GM21786 (cell line): ENCODE results near the gene LCP1.

ENCODE experiments used
- ATAC-seq: cut with Tn5 transposase; IDR thresholded peaks from one replicate; pipeline ENCODE4 v1.9.1; 2021; ENCODE audit not compliant: unreplicated experiment

LCP1 gene

DNA sequence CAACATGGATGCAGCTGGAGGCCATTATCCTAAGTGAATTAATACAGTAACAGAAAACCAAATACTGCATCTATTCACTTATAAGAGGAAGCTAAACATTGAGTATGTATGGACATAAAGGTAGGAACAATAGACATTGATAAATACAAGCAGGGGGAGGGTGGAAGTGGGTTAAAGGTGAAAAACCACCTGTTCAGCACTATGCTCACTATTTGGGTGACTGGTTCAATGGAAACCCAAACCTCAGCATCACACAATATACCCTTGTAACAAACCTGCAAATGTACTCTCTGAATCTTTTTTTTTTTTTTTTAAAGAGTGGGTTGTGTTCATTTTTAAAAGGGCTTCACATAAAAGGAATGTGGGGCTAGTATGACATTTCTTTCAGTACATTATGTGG, 50.3 kb downstream of the LCP1 start:
- ATAC-seq, result no peak

DNA sequence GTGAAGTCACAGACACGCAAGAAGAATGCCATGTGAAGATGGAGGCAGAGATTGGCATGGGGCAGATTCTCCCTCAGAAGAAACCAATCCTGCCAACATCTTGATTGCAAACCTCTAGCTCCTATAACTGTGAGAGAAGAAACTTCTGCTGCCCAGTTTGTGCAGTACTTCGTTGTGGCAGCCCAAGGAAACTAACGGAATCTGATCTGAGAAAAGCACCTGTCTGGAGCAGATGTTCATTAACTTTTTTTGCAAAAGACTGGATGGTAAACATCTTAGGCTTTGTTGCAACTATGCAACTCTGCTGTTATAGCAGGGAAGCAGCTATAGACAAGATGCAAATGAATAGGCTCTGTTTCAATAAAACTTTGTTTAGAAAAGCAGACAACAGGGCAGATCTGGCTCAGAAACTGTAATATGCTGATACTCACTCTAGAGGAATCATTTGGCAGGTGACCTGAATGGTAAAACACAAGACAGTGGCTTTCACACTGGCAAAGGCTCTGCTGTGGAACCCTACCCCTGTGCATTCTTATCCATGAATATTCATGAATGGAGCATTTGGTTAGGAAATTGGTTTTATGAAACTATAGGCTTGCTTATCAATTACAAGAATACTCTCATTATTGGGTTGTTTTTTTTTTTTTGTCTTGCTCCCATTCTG, 51.9 kb downstream of the LCP1 start:
- ATAC-seq, result no peak

DNA sequence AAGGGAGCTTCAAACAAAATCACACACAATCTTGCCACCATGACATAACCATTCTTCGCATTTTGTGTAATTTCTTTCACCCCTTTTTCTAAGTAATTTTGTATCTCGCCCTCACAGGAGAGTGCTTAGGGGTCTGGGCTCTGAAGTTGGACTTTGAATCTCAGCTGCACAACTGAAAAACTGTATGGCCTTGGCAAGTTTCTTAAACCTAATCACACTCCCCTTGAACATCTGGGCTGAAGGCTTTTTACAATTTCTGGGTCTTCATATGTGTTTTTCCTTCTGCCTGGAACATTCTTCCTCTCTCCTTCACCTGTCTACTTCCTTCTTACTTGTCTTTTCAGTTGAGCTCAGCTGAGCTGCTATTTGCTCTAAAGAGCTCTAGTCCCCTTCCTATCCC, 52.9 kb downstream of the LCP1 start:
- no peak for ATAC-seq

DNA sequence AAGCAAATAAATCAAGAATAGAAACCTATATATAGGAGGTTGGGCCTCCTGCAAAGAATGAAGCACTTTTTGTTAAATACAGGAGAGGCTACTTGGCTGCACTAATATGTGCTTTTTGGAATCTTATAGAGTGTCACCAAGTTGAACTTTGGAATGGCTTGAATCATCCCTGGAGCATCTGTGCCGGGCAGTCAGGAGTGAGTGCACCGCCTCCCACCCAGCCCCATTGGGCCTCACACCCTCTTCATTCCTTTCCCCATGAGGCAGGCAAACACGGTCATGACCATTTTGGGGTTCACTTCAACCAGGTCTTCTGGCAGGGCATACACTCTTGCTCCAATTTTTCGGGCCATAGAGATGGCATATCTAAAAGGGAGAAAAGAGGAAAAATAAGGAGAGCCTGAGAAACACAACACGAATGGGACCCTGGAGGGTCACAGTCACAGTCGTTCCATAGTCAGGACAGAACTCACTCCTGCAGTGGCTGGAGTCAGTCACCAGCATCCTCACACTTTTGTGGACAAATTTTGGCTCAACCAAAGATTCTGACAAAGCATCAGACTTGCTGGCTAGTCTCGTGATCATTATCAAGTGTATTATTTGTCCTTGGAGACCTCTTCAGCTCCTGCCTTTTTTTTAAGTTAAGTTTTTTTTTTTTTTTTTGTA, 54.5 kb downstream of the LCP1 start:
- no peak for ATAC-seq

DNA sequence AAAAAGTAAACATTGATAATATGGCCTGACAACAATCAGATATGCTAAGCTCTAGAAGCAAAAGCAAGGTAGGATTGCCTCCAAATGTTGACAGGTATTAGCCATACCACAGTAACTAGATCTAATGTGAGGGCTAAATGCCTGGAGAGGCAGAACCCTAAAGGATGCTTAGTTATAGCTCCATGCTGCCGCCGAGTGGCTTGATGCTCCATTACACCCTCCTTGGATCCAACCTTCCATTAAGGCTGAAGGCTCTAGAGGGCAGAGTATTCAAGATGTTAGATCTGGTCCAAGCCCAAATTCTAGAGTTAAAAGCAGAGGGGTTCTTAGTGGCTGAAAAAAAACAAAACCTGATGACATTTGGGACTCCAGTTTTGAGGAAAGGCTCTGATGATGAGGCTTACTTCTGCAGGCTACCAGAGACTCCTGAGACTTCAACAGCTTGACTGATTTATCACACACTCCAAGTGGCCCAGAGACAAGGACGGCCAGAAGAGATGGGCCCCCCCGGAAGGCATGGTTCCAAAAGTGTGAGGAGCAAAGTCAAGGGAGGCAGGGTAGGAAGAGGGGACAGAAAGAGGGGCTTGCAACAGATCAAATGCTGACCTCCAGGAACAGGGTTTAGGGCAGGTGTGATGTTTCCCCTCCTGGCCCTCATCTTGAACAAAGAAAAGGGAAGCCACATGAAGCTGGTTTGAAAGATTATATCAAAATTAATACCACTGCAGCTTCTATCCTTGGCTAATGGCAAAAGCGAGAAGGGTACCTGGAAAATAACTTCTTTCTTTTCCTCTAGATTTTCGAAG, 55.2 kb downstream of the LCP1 start:
- ATAC-seq, result peak; percentile 78

DNA sequence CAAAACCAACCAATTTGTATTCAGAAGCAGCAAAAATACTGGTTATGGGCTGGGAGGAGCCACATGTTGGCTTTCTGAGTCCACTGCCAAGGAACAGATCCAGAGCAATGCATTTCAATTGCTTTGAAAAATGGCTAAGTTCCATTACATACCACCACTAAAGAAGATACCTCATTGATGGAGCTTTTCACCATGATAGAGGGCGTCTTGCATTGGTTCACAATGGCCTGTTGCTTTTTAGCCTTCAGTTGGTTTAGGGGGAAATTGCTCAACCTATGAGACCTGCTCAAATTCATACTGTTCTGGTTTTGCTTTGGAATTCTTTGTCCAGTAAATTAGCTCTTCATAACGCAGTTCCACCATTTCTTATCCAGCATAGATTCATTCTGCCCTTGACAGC, 55.9 kb downstream of the LCP1 start:
- no peak for ATAC-seq

DNA sequence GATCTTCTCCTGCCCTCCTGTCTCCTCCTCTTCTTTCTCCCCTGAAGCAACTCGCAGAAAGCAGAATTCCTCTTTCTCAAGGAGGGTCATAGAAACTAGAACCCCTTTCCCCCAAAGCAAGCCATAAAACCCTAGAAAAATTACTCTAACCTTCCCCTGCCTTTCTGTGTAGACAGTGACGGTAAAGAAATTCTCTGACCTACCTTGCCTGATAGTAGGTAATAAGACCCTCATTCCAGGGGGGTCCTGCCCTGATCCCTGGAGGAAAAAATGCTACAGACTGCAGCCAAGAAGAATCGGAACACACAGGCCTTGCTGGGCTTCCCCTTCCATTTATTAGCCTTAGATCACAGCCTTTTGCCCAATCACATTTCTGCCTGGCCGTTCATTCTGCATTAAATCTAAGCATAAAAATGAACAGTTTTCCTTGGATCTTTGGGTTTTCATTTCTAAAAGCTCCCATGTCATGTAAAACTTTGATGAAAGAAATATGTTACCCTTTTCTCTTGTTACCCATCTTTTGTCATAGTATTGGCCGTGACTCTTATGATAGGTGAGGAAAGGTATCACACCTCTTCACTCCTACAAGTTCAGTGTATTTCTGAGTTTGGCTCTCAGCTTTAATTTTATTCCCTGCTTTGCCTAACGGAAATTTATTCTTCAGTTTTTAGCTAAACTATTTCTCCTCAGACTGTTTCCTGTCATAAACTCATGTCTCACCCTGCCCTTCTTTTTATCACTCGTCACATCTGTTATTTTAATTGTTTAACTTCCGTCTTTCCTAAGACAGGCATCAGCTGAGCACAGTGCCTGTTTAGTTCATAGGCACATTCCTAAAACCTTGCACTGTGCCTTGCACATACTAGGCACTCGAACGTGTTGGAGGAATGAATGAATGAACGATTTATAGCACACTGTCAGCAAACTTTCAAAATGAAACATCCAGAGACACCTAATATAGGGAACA, 56.7 kb downstream of the LCP1 start:
- ATAC-seq, result no peak

DNA sequence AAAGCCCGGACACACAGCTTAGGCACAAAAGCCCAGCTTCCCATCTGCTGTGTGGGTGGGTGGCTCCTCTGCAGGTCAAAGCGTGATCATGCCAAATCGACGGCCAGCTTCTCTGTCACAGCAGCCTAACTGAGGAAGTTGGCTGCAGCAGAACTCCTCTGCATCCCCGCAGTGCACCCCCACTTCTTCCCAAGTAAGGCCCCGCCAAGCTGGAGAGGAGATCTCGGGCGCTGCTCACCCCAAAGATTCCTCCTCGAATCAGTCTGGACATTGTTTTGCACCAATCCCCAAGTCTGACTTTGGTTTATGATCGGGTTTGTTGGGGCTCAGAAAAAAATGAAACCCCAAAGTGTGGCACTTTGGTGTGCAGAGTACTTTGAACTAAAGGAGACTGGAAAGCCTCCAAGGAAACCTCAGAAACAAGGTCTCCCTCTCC, 57.4 kb downstream of the LCP1 start:
- no peak for ATAC-seq

DNA sequence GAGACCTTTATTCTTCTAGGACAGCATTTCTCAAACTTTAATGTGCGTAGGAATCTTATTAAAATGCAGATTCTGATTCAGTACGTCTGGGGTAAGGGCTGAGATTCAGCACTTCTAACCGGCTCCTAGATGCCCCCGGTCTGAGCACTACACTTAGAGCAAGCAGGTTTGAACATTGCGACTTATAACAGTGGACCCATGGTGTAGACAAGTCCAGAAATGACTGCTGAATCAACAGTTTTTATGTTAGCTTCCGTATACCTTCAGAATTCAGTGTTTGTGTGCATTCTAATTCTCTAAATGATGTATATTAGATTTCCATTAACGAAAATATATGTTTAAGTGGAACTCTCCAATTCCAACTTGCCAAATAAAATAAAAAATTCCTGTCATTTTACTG, 59.7 kb downstream of the LCP1 start:
- ATAC-seq, result no peak

DNA sequence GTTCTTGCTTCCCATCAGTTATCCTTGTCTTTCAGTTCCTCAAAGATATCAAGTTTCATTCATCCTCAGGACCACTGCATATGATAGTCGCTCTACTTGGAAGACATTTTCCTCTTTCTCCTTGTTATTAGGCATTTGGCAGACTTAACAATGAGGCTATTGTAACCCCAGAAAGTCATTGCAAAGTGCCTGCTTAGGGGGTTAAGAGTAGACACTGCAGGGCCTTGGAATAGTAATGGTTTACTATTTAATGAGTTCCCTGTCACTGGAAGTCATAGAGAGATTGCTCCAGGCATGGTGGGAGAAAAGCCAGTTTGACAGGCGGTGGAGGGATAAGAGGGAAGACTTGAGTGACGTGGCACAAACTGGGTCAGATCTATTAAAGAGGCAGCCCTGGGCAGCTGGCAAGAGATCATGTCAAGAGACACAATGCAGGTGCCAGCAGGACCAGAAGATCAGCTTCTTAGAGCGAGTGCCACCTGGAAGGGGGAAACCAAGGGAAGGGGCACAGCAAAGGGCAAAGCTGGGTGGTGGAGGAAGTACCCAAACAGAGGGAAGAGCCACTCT, 60.3 kb downstream of the LCP1 start:
- no peak for ATAC-seq

DNA sequence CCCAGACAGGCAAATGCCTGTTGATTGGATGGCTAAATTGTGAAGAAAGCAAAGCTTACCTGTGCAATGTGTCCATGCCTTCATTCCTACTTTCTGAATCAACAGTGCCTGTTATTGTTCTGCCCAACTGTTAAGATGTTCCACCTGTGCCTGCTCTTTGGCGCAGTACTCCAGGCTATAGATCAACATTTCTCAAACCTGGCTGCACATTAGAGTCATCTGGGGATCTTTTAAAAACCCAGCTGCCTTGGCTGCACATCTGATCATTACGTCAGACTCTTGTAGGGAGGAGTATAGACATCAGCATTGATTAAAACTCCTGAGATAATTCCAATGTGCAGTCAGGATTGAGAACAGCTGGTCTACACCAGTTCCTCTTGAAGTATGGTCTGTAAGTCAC, 60.9 kb downstream of the LCP1 start:
- no peak for ATAC-seq

DNA sequence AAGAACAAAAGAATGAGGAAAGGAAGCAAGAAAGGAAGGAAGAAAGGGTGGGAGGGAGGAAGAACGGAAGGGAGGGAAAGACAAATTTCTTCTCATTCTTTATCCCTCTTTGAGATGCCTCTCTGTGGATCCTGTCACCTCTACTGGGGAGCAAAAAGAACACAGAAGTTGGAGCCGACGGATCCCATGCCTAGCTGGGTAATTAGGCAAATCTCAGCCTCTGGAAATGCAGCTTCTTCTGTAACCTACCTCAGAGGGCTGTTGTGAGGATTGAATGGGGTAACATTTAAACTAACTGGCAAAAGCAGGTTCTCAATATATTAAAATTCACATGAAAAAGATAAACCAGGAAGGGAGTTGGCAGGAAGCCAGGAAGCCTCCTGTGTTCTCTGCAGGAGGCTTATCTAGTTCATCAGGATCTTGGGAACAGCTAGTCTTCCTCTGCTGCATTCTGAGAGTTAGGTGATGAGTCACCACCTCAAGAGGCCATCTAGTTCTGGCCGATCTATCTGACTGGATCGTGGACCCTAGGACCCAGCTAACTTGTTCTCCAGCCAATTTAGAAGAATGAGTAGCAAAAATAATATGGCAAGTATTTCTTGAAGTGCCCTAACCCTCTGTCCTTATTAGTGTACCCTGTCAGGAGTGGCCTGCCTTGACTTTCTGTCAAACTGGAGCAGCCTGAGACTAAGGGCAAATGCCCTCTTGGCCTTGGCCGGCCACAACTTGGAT, 61.9 kb downstream of the LCP1 start:
- ATAC-seq, result no peak

DNA sequence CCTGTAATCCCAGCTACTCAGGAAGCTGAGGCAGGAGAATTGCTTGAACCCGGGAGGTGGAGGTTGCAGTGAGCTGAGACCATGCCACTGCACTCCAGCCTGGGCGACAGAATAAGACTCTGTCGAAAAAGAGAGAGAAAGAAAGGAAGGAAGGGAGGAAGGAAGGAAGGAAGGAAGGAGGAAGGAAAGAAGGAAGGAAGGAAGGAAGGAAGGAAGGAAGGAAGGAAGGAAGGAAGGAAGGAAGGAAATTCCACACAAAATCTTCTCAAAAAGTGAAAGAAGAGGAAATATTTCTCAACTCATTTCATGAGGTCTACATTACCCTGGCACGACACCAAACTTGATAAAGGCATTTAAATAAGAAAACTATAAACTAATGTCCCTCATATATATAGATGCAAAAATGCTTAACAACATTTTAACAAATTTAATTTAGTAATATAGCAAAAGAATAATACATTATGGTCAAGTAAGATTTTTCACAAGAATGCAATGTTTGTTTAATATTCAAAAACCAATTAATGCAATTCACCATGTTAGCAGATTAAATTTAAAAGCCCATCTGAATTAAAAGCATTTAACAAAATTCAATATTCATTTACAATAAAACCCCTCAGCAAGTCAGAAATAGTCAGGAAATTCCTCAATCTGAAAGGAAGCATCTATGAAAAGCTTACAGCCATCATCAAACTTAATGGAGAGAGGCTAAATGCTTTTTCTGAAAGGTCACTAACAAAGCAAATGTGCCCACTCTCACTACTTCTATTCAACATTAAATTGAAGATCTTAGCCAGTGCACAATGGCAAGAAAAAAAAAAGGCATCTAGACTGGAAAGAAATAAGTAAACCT, 65.1 kb downstream of the LCP1 start:
- no peak for ATAC-seq

DNA sequence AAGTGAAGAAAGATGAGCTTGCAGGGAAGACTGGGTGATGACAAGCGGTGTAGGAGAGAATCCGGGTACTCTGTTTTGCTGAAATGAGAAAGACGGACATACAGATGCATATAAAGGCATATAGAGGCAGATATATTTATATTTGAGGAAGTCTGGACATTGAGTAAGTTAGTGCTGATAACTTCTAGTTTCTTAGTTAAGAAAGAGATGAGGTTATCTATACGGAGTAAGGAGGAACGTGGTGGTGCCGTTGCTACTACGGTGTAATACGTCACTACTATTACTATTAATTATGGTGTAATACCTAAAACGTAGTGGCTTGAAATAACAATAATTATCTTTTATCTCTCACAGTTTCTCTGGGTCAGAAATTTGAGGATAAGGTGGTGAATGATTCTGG, 67.4 kb downstream of the LCP1 start:
- ATAC-seq, result no peak

DNA sequence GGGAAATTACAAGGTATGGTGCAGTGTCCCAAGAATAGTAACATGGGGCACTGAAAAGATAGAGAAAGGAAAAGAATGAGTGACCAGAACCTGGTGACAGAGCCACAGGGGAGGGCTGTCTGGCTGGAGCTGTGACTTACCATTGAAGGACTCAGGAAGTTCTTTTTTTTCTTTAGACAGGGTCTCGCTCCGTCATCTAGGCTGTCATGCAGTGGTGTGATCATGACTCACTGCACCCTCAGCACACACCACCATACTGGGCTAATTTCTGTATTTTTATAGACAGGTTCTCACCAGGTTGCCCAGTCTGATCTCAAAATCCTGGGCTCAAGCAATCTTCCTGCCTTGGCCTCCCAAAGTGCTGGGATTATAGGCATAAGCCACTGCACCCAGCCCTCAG, 68.4 kb downstream of the LCP1 start:
- no peak for ATAC-seq

DNA sequence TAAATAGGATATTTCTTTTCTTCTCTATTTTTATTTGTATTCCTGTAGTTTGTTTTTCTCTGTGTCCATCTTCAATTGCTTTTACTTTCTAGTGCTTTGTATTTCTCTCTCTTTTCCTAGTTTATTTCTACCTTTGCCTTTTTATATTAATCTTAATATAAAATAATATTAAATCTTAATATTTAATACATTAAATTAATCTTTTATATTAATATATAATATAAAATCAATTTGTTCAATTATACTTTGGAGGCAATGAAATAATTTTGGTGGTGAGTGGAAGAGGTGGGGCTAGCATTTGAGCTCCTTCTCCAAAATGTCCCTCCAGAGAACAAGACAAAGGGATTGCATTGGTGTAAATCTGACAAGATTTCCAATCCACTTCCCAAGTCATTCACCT, 70.8 kb downstream of the LCP1 start:
- no peak for ATAC-seq

DNA sequence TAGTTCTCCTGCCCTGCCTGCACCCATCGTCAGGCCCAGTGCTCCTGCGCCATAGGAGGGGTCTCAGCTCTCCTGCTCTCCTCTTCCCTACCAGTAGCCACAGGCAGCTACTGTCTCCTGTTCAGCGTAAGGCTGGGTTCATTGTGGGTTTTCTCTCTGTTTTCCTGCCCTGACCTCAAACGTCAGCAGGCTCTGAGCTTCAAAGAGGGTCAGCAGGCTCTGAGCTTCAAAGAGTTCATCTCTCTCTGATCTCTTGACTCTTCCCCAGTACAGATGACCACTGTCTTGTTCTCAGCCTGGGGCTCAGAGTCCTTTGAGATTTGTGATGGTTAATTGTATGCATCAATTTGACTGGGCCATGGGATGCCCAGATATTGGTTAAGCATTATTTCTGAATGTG, 72.5 kb downstream of the LCP1 start:
- no peak for ATAC-seq

DNA sequence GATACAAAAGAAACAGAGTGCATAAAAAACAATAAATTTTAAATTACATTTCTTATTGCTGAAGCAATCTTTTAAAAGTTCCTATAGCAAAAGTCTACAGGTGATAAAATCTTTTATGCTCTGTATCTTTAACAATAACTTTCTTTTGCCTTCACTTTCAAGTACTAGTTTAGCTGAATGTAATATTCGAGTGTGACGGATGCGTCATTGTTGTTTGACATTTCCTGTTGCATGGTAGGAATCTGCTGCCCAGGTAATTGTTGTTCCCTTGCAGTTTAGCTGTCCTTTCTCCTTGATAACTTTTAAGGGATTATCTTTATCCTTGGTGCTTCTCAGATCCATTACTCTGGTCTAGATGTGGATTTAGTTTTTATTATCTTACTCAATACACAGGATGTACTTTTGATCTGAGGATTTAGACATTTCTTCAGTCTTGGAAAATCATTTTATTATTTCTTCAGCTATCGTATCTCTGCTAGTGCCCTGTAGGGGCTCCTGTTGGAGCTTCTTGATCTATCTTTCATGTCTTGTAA, 75.1 kb downstream of the LCP1 start:
- no peak for ATAC-seq

DNA sequence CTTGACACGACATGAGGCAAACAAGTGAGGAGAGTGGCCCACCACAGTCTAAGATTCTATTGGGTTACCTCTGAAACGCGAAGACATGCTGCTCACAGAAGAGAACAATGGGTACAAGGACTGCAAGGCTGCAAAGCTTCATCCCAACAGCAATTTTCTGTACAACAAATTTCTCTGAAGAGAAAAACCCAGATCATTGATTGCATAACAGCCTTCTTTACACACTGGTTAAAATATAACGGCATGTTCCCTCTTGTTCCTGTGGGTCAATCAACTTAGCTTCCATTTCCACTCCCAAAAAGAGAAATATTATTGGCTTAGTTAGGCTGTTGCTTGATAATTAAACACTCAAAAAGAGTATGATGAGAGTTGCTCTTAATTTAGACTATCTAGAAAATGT, 77.1 kb downstream of the LCP1 start, which contains the start of gene CPB2:
Gene CPB2 (minus strand): TSS at position 166 of the 400 bp plus-strand sequence. CDS start 24 bp downstream, at position 142.
- no peak for ATAC-seq
